A673 (cell line): ENCODE data around the gene MAN2B1.
A peak's percentile ranks its signal among the peaks of the same experiment; 100 is the strongest.

Experiments used
- CTCF ChIP-seq: fragments of 300-800, 200-600 bp; sonication (generic); conservative IDR thresholded peaks from 2 replicates; pipeline ENCODE4 v1.5.1; 2017; ENCODE audit warnings: low read depth, mild to moderate bottlenecking, antibody characterized with exemption, low read length, moderate library complexity, mixed read lengths
- EZH2 ChIP-seq: fragments of 200-600 bp; sonication (generic); IDR thresholded peaks from 2 replicates; pipeline ENCODE4 v1.6.1; 2017; ENCODE audit warnings: borderline replicate concordance, low read depth, mild to moderate bottlenecking, mixed read lengths, antibody characterized with exemption, low read length; ENCODE audit not compliant: poor library complexity, severe bottlenecking

GRCh38 chr19:12610540-12611360 is 55.8 kb downstream of the MAN2B1 start, which contains the start of the genes ZNF490 and ZNF791:
- TF ChIP-seq CTCF (0 out of 2 replicates have a peak, but pooled peaks have one; percentile 25), EZH2 (no peak)
